ENCODE results near the gene SMTN. TPM values are rescaled to one million over a fixed set of nuclear protein-coding genes. Genes with fewer than 3 reads are reported as not detected.
A peak's percentile ranks its signal among the peaks of the same experiment; 100 is the strongest.

Gene SMTN
- total and polyA plus RNA-seq, 8 donors = 25.5 to 77.4 (median 40.0) TPM

GRCh38 chr22:31138126-31138525 is 57.0 kb downstream of the SMTN start:
- no peak for ATAC-seq
- H3K9me3 ChIP-seq = no peaks in the 10 kb centered on the region
- no peak overlapping the region for H3K27ac ChIP-seq
- no peaks in the 10 kb centered on the region for H3K36me3 ChIP-seq
- TF ChIP-seq CTCF (IDR thresholded peaks at IDR 0.05) = no peak
- intact Hi-C loops (cut with DNase I) = no loop called here
- H3K27me3 ChIP-seq = no peaks in the 10 kb centered on the region
- no peak overlapping the region for H3K4me3 ChIP-seq
- H3K4me1 ChIP-seq = no peaks in the 10 kb centered on the region
- FAIRE-seq = no peak
- 70 to 71% methylated on average over 10 of the region's 10 CpGs for WGBS, 2 donors
- DNase-seq = peak in 1 of 6 donors; percentile 25

- ATAC-seq = no peak
- Histone ChIP-seq H3K36me3 (no peaks in the 10 kb centered on the region), H3K9me3 (no peaks in the 10 kb centered on the region), H3K27ac (no peak overlapping the region), H3K4me1 (no peaks in the 10 kb centered on the region), H3K4me3 (no peak overlapping the region), H3K27me3 (no peaks in the 10 kb centered on the region)
- no peak for TF ChIP-seq CTCF (IDR thresholded peaks at IDR 0.05)
- intact Hi-C loops (cut with DNase I) = no loop called here
- FAIRE-seq = no peak
- whole genome bisulfite sequencing, 2 donors = 50 to 57% methylated on average over 3 of the region's 3 CpGs
- peak in 1 of 6 donors; percentile 22 for DNase-seq
Observed at GRCh38 chr22:31139066-31139465, 57.9 kb downstream of the SMTN start.

- Histone ChIP-seq H3K4me3 (no peak within 1 kb of the TSS), H3K9me3 (no peaks in the 10 kb centered on the region), H3K27me3 (no peaks in the 10 kb centered on the region), H3K27ac (no peak within 1 kb of the TSS), H3K4me1 (no peaks in the 10 kb centered on the region), H3K36me3 (no peaks in the 10 kb centered on the region)
- FAIRE-seq (no peak), ATAC-seq (peak in 3 of 4 donors; percentile 28 to 61 (median 44)), DNase-seq (peak in 1 of 6 donors; percentile 47)
- TF ChIP-seq CTCF (IDR thresholded peaks at IDR 0.05) = no peak
- WGBS, 2 donors = 49 to 51% methylated on average over 24 of the region's 24 CpGs
- intact Hi-C loops (cut with DNase I) = no loop called here
Observed at GRCh38 chr22:31139866-31140716, 59.0 kb downstream of the SMTN start, which contains the start of gene PLA2G3. Gene PLA2G3, minus strand, starts transcription at chr22:31140508. Its CDS starts 154 bp downstream, at chr22:31140354.

- no peaks in the 10 kb centered on the region for H3K4me1 ChIP-seq
- no peaks in the 10 kb centered on the region for H3K9me3 ChIP-seq
- TF ChIP-seq CTCF (IDR thresholded peaks at IDR 0.05) = no peak
- peak in 3 of 4 donors; percentile 53 to 85 (median 61) for ATAC-seq
- H3K27ac ChIP-seq = no peak overlapping the region
- 44 to 55% methylated on average over 5 of the region's 5 CpGs for WGBS, 2 donors
- no peaks in the 10 kb centered on the region for H3K27me3 ChIP-seq
- no peak overlapping the region for H3K4me3 ChIP-seq
- intact Hi-C loops (cut with DNase I) = no loop called here
- H3K36me3 ChIP-seq = no peaks in the 10 kb centered on the region
- peak in 1 of 6 donors; percentile 64 for DNase-seq
- FAIRE-seq = no peak
Observed at GRCh38 chr22:31140746-31141145, 59.6 kb downstream of the SMTN start.

- Histone ChIP-seq H3K4me3 (no peak overlapping the region), H3K27me3 (no peaks in the 10 kb centered on the region), H3K36me3 (no peaks in the 10 kb centered on the region), H3K27ac (no peak overlapping the region), H3K4me1 (no peaks in the 10 kb centered on the region), H3K9me3 (no peaks in the 10 kb centered on the region)
- intact Hi-C loops (cut with DNase I) = no loop called here
- no peak for TF ChIP-seq CTCF (IDR thresholded peaks at IDR 0.05)
- WGBS, 2 donors = 86 to 100% methylated on average over 2 of the region's 2 CpGs
- DNase-seq = peak in 1 of 6 donors; percentile 41
- no peak for ATAC-seq
- no peak for FAIRE-seq
Observed at GRCh38 chr22:31141551-31141950, 60.4 kb downstream of the SMTN start.

All from pancreas (tissue), 10 donors.